ENCODE measurements around the gene B4GALNT2. TPM values are rescaled to one million over a fixed set of nuclear protein-coding genes. Genes with fewer than 3 reads are reported as not detected.
"Not testable (repeated sequence)": the region's sequence is repeated elsewhere in the genome, so short reads cannot be mapped to it uniquely, and the experiment has no call there.

The B4GALNT2 gene
- total RNA-seq, 2 donors from 2014 or later = not detected

DNA sequence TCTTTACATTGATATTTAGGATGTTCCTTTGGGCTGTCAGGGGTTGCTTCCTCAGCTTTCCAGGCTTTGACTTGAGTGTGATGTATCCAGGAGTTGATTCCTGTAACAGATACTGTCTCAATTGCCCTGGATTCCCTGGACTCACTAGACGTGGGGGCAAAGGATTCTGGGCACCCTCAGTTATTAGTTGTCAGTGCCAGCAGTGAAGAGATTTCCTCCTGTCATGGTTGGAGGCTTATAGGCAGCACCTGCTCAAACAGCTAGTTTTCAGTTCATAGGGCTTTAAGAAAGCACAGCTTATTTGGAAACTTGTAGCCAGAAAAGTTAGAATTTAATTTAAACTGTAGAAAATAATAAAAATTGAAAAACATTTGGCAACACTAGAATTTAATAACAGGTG lies 9.5 kb upstream of the B4GALNT2 start:
- Histone ChIP-seq H3K4me1 (no peaks in the 10 kb centered on the region), H3K9me3 (peaks cover 0 to 6% (median 0%) of the 10 kb centered on the region in 3 donors), H3K4me3 (no peak overlapping the region), H3K36me3 (replicated peaks in 1 of 2; ENCODE audit: insufficient read depth in 1 of 2, low read depth in 2 of 2) (no peaks in the 10 kb centered on the region), H3K27me3 (no peaks in the 10 kb centered on the region), H3K27ac (no peak overlapping the region)
- DNase-seq (no peak), ATAC-seq (no peak)
- WGBS, 2 donors = 53 to 67% methylated on average over 1 of the region's 1 CpG
- TF ChIP-seq, protein P1, sequence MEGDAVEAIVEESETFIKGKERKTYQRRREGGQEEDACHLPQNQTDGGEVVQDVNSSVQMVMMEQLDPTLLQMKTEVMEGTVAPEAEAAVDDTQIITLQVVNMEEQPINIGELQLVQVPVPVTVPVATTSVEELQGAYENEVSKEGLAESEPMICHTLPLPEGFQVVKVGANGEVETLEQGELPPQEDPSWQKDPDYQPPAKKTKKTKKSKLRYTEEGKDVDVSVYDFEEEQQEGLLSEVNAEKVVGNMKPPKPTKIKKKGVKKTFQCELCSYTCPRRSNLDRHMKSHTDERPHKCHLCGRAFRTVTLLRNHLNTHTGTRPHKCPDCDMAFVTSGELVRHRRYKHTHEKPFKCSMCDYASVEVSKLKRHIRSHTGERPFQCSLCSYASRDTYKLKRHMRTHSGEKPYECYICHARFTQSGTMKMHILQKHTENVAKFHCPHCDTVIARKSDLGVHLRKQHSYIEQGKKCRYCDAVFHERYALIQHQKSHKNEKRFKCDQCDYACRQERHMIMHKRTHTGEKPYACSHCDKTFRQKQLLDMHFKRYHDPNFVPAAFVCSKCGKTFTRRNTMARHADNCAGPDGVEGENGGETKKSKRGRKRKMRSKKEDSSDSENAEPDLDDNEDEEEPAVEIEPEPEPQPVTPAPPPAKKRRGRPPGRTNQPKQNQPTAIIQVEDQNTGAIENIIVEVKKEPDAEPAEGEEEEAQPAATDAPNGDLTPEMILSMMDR (IDR thresholded peaks at IDR 0.05) = no peak
- intact Hi-C loops (cut with DNase I) = no loop called here

DNA sequence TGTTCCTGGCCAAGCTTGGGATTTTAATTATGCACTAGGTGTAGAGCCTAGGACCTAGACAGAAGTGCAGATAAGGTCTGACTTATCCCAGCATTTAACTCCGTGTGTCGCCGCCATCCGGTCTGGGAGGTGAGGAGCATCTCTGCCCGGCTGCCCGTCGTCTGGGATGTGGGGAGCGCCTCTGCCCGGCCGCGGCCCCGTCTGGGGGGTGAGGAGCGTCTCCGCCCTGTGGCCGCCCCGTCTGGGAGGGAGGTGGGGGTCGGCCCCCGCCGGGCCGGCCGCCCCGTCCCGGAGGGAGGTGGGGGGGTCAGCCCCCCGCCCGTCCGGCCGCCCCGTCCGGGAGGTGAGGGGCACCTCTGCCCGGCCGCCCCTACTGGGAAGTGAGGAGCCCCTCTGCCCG lies 7.1 kb upstream of the B4GALNT2 start:
- H3K9me3 ChIP-seq = peaks cover 0 to 13% (median 0%) of the 10 kb centered on the region in 3 donors
- peaks cover 0 to 4% of the 10 kb centered on the region in 2 donors for H3K27me3 ChIP-seq
- no peaks in the 10 kb centered on the region for H3K4me1 ChIP-seq
- no peak overlapping the region for H3K4me3 ChIP-seq
- no peaks in the 10 kb centered on the region for H3K36me3 ChIP-seq (replicated peaks in 1 of 2; ENCODE audit: insufficient read depth in 1 of 2, low read depth in 2 of 2)
- WGBS, 2 donors = 92 to 100% methylated on average over 1 to 14 of the region's 32 CpGs
- TF ChIP-seq POLR2A (IDR thresholded peaks at IDR 0.05) = no peak
- TF ChIP-seq, protein P1 (IDR thresholded peaks at IDR 0.05) = no peak
- intact Hi-C loops (cut with DNase I) = no loop called here
- no peak for DNase-seq
- ATAC-seq = no peak
- no peak overlapping the region for H3K27ac ChIP-seq

DNA sequence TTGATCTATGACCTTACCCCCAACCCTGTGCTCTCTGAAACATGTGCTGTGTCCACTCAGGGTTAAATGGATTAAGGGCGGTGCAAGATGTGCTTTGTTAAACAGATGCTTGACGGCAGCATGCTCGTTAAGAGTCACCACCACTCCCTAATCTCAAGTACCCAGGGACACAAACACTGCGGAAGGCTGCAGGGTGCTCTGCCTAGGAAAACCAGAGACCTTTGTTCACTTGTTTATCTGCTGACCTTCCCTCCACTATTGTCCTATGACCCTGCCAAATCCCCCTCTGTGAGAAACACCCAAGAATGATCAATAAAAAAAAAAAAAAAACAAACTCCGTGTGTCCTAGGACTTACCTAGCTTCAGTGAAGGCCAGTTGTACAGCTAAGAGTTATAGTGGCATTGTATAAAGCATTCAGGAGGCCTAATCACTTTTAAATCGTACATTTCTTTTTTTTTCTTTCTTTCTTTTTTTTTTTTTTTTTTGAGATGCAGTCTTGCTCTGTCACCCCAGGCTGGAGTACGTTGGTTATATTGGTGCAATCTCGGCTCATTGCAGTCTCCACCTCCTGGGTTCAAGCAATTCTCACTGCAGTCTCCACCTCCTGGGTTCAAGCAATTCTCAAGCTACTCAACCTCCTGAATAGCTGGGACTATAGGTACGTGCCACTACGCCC lies 6.2 kb upstream of the B4GALNT2 start:
- H3K27ac ChIP-seq; H3K4me1 ChIP-seq; ATAC-seq; H3K27me3 ChIP-seq; H3K4me3 ChIP-seq; DNase-seq; H3K36me3 ChIP-seq (replicated peaks in 1 of 2; ENCODE audit: insufficient read depth in 1 of 2, low read depth in 2 of 2); intact Hi-C loops (cut with DNase I): not testable (repeated sequence)
- 30 to 44% methylated on average over 7 to 9 of the region's 10 CpGs for WGBS, 2 donors
- peaks cover 0 to 12% (median 0%) of the 10 kb centered on the region in 3 donors for H3K9me3 ChIP-seq

DNA sequence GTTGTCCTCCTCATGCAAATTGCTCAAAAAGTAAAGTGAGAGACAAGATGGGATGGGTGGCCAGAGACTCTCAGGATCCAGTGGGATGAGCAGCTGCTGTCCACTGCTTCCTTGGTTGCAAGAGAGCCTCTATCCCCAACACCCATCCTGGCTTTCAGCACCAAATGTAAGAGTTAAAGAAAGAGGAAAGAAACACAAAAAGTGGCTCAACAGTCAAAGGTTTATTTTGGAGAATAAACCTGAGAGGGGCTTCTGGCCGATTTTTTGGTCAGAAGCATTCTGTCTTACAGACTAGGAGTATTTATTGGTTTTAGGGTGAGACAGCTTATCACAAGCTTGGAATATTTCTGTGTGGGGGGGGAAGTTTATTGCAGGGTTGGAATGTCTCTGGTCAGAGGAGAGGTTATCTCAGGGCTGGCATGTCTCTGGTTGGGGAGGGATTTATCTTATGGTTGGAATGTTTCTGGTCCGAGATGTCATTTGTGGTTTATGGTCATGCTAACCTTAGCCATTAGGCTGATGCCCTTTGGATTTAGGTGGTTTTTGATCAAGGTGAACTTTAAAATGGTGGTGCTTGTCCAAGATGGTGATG lies 3.1 kb upstream of the B4GALNT2 start:
- H3K36me3 ChIP-seq (replicated peaks in 1 of 2; ENCODE audit: insufficient read depth in 1 of 2, low read depth in 2 of 2); intact Hi-C loops (cut with DNase I); H3K4me3 ChIP-seq; H3K9me3 ChIP-seq; ATAC-seq; DNase-seq; H3K27ac ChIP-seq: not testable (repeated sequence)
- H3K27me3 ChIP-seq = peaks cover 0 to 30% of the 10 kb centered on the region in 2 donors
- peaks cover 12% of the 10 kb centered on the region for H3K4me1 ChIP-seq
- WGBS, 2 donors = 29 to 48% methylated on average over 1 to 2 of the region's 2 CpGs

DNA sequence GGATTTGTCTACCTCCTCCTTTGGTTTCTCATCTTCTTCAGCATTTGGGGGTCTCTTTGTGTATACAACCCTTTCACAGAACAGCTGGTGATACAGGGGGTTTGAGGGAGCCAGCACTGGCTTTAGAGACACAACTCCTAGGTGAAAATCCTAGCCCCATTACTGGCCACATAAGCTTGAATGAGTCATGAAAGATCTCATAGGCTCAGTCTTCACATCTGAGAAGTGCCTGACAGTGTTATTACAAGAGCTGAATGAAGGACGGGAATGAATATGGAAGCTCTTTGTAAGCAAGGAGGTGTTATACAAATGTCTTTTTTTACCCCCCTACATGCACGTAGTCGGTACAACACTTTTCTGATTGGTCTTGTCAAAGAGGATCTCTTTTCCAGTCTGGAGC lies 1.7 kb upstream of the B4GALNT2 start:
- peaks cover 0 to 6% (median 0%) of the 10 kb centered on the region in 3 donors for H3K9me3 ChIP-seq
- H3K36me3 ChIP-seq (replicated peaks in 1 of 2; ENCODE audit: insufficient read depth in 1 of 2, low read depth in 2 of 2) = no peaks in the 10 kb centered on the region
- WGBS, 2 donors = 86 to 87% methylated on average over 3 of the region's 3 CpGs
- H3K4me3 ChIP-seq = no peak overlapping the region
- DNase-seq = no peak
- H3K27me3 ChIP-seq = peaks cover 0 to 30% of the 10 kb centered on the region in 2 donors
- no peak overlapping the region for H3K27ac ChIP-seq
- peaks cover 12% of the 10 kb centered on the region for H3K4me1 ChIP-seq
- TF ChIP-seq, protein P1 (IDR thresholded peaks at IDR 0.05) = no peak
- TF ChIP-seq POLR2A (IDR thresholded peaks at IDR 0.05) = no peak
- intact Hi-C loops (cut with DNase I) = no loop called here
- no peak for ATAC-seq
